Ovary (tissue), 3 donors: ENCODE results near the gene ENTHD1.

Experiments used
- CTCF ChIP-seq, 3 donors: fragments of 450-650 bp in 2 of 3; fragments of 200-600 bp in 1 of 3; IDR thresholded peaks; one replicate each; pipeline versions ENCODE4 v1.5.1 to v1.8.0; 2016 to 2022; ENCODE audit warnings: antibody characterized with exemption in 3 of 3, mild to moderate bottlenecking in 1 of 3
- EP300 ChIP-seq: sonication (generic); formaldehyde crosslinking; IDR thresholded peaks from one replicate; pipeline ENCODE4 v1.6.1; 2017; ENCODE audit warnings: antibody characterized with exemption
- donor health status: DM: no; HTN: no; CAD: no.

DNA sequence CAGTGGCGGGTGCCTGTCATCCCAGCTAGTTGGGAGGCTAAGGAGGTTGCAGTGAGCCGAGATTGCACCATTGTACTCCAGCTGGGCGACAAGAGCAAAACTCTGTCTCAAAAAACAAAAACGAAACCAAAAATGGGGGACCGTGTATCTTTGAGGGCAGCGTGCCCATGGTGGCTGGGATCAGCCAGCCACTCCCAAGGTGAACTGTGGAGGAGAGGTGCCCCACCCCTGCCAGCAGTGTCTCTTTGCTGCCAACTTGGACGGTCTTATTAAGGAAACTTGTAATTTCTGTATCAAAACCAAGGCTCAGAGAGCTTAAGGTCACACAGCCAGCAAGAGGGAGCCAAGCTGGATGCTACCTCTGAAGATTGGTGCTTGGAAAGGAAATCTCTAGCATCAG is 175.4 kb downstream of the ENTHD1 start:
- no peak for TF ChIP-seq CTCF (IDR thresholded peaks at IDR 0.05)
- TF ChIP-seq EP300: no peak
